WI38 (cell line): Measurements from ENCODE around the gene NFKB1.
A peak's percentile ranks its signal among the peaks of the same experiment; 100 is the strongest.

Experiments used
- H3K4me3 ChIP-seq: 2 replicates; pipeline ENCODE4 v1.5.1; 2011; ENCODE audit warnings: low read depth, mild to moderate bottlenecking, control low read depth, low read length
- TF ChIP-seq, protein P1 (sequence below): IDR thresholded peaks from 2 replicates; pipeline ENCODE4 v1.5.1; 2012; ENCODE audit warnings: low read depth, mild to moderate bottlenecking, control low read depth, low read length

NFKB1 gene

DNA sequence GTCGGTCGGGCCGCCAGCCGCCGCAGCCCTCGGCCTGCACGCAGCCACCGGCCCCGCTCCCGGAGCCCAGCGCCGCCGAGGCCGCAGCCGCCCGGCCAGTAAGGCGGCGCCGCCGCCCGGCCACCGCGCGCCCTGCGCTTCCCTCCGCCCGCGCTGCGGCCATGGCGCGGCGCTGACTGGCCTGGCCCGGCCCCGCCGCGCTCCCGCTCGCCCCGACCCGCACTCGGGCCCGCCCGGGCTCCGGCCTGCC is 213 bp downstream of the NFKB1 start:
- H3K4me3 ChIP-seq: peak overlapping the region; percentile 88
- TF ChIP-seq, protein P1, sequence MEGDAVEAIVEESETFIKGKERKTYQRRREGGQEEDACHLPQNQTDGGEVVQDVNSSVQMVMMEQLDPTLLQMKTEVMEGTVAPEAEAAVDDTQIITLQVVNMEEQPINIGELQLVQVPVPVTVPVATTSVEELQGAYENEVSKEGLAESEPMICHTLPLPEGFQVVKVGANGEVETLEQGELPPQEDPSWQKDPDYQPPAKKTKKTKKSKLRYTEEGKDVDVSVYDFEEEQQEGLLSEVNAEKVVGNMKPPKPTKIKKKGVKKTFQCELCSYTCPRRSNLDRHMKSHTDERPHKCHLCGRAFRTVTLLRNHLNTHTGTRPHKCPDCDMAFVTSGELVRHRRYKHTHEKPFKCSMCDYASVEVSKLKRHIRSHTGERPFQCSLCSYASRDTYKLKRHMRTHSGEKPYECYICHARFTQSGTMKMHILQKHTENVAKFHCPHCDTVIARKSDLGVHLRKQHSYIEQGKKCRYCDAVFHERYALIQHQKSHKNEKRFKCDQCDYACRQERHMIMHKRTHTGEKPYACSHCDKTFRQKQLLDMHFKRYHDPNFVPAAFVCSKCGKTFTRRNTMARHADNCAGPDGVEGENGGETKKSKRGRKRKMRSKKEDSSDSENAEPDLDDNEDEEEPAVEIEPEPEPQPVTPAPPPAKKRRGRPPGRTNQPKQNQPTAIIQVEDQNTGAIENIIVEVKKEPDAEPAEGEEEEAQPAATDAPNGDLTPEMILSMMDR: no peak

DNA sequence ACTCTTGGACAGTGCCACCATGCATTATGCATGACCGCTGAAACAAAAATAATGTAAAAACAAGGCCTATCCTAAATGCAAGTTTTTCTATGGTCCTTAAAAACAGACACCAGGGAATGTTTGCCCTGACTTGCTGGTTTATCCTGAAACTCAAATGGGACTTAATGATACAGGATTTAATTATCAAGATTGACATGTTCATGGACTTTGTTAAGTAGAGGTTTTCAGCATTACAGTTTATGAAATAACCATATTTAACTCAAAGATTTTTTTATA is 1.3 kb downstream of the NFKB1 start:
- peak overlapping the region; percentile 88 for H3K4me3 ChIP-seq
- TF ChIP-seq, protein P1: no peak

DNA sequence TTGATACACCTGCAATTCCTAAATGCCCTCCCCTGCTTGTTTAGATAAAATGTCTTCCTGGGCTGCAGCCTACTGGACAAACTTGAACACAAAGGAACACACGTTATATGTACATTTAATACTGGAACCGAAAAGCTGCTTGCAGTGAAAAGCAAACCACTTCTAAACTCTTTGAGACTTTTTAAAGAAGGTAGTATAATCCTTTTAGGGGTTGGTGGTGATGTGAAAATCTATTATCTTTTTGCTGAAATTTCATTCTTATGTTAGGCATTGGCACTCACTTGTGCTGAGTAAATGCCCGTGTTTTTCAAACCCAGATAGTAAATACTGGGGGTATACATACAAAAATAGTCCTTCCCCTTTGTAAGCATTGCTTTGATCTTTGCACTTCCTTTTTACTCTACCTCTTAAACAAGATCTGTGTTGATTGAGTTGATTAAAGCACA is 2.2 kb downstream of the NFKB1 start:
- H3K4me3 ChIP-seq: peak overlapping the region; percentile 23
- TF ChIP-seq, protein P1: no peak

DNA sequence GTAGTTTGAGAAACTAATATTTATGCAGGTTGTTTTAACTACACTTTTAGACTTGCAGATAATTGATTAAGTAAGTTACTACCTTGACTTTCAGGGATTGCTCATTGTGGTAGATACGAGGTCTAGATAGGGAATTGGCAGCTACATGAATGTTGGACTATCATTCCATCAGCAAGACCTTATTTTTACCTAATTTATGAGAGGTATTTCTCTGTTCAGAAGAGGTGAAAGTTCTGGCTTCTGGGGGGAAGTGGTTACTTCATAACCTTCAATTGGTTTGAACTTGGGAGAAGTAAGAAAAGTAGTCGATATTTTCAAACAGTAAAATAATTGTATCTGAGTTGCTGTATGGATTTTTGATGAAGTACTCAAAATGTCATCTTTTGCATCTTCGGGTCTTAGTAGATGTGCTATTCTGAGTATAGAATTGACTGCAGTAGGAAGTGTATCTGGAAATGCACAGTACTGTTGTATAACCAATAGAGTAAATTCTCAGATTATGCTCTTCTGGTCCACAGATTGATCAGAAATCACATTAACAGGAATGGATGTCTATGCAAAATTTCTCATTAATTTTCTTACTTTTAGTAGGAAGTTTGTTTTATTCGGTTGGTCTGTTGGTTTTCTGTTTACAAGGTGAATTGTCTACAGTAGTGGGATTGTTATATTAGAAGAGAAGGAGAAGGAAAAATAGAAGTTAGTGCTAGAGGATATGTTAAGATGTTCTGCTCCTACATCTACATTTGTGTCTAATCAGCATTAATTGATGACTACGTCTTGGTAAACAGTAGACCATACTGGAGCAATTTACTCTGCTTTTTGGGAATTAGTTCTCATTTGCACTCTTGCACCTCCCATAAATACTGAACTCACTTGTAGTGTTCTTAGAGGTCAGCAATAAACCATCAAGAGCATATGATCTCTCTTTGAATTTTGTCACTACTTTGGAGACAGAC is 3.0 kb downstream of the NFKB1 start:
- H3K4me3 ChIP-seq: no peak overlapping the region; the same call in 1 of the 2 replicates
- TF ChIP-seq, protein P1: no peak

DNA sequence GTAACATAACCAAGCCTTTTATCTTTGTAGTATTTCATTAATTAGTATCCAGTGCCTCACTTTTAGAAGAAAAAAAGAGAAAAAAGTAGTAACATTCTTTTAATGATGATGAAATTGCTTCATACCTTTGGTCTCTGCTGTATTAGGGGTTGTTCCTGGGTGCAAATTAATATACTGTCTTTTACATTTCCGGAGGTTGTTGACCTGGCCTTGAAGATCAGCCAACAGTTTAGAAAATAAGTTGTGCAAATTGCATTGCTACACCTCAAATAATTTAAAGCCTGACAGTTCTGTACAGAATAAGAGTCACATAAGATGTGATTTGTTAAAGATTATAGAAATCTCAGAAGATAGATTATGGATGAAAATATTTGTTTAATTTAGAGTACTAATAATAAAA is 3.8 kb downstream of the NFKB1 start:
- no peak overlapping the region for H3K4me3 ChIP-seq
- TF ChIP-seq, protein P1: no peak

DNA sequence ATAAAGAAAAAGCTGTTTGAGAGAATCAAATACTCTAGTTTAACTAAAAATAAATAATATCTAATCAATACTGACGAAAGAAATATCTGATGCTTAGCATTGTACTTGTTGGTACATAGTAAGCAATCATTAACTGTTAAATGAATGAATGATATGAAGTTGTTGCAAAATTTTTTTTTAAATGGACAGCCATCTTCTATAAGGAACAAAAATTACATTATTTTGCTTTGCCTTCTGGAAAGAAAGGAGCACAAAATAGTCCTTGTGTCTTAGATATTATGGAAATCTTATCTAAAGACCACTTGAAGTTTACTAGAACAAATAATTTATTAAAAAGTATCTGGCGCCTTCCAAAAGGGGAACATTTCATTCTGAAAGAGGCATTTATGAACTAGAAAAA is 4.5 kb downstream of the NFKB1 start:
- TF ChIP-seq, protein P1: no peak

DNA sequence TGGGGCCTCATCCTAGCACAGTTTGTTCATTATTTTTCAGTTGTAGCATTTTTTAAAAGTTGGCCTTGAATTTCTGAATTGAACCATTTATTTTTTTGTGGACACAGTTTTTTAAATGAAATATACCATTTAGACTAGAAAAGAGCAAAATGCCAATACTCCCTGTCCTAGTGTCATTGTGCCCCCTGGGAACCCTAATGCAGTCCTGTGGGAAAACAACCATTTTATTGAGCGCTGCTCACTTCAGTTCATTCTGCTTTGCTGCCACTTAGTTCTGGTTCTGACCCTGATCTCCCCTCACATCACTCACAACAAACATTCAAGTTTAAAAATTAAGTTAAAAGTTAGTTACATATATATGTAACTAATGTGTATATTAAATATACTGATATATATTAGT is 5.4 kb downstream of the NFKB1 start:
- no peak overlapping the region for H3K4me3 ChIP-seq
- TF ChIP-seq, protein P1: no peak

More for the DNA sequence above, 4.5 kb downstream of the NFKB1 start:
- H3K4me3 ChIP-seq: no peak overlapping the region
